K562 (cell line): ENCODE data around the gene BCAS4. TPM values are rescaled to one million over a fixed set of nuclear protein-coding genes. Genes with fewer than 3 reads are reported as not detected.

ENCODE experiments used
- ARID1B ChIP-seq: fragments of 450-650 bp; IDR thresholded peaks from 2 replicates; pipeline ENCODE4 v1.6.1; 2016; ENCODE audit warnings: antibody characterized with exemption, mild to moderate bottlenecking, inconsistent platforms
- C11orf30 ChIP-seq: fragments of 450-650 bp; IDR thresholded peaks from 2 replicates; pipeline ENCODE4 v1.6.1; 2016; ENCODE audit warnings: low read depth, mild to moderate bottlenecking
- CUX1 ChIP-seq: fragments of 200-800 bp; sonication (Bioruptor generic); IDR thresholded peaks from 2 replicates; pipeline ENCODE4 v1.6.1; 2016; ENCODE audit warnings: missing genetic modification characterization, missing compliant biosample characterization
- DPF2 ChIP-seq: fragments of 450-650 bp; IDR thresholded peaks from 2 replicates; pipeline ENCODE4 v1.6.1; 2016
- L3MBTL2 ChIP-seq: fragments of 450-650 bp; IDR thresholded peaks from 2 replicates; pipeline ENCODE4 v1.6.1; 2016; ENCODE audit warnings: mild to moderate bottlenecking, moderate library complexity
- NFE2L1 ChIP-seq: fragments of 450-650 bp; IDR thresholded peaks from 2 replicates; pipeline ENCODE4 v1.6.1; 2016; ENCODE audit warnings: missing genetic modification characterization, low read depth, mild to moderate bottlenecking, missing compliant biosample characterization, moderate library complexity, borderline replicate concordance
- NRF1 ChIP-seq, 2 experiments: fragments of 450-650 bp; IDR thresholded peaks in 1 of 2; conservative IDR thresholded peaks in 1 of 2; 2 replicates each; pipeline ENCODE4 v1.6.1; 2014; ENCODE audit warnings: mild to moderate bottlenecking in 2 of 2
- RCOR1 ChIP-seq, 2 experiments: IDR thresholded peaks; 2 replicates each; pipeline ENCODE4 v1.6.1; 2012; ENCODE audit warnings: low read depth in 2 of 2, low read length in 2 of 2, borderline replicate concordance in 1 of 2, improper control_type of control experiment in 1 of 2
- SMARCA4 ChIP-seq: fragments of 450-650 bp; IDR thresholded peaks from 2 replicates; pipeline ENCODE4 v1.6.1; 2016
- SOX6 ChIP-seq: fragments of 450-650 bp; IDR thresholded peaks from 2 replicates; pipeline ENCODE4 v1.6.1; 2014; ENCODE audit warnings: mild to moderate bottlenecking
- TAL1 ChIP-seq: fragments of 450-650 bp; IDR thresholded peaks from 2 replicates; pipeline ENCODE4 v1.6.1; 2016; ENCODE audit warnings: mild to moderate bottlenecking
- VEZF1 ChIP-seq: fragments of 200-800 bp; sonication (Bioruptor generic); IDR thresholded peaks from 2 replicates; pipeline ENCODE4 v1.6.1; 2017; ENCODE audit warnings: missing genetic modification characterization, missing compliant biosample characterization
- ZNF384 ChIP-seq: IDR thresholded peaks from 2 replicates; pipeline ENCODE4 v1.6.1; 2012; ENCODE audit warnings: low read depth, low read length, improper control_type of control experiment
- polyA plus RNA-seq, 8 experiments: library from polyadenylated mRNA; depleted of rRNA in 4 of 8; stranded (reverse) in 5 of 8; unstranded in 3 of 8; fragments of >200 nt; fragmentation: Nextera tagmentation in 2 of 8; fragmentation: Illumina TruSeq in 1 of 8; extraction: Ambion mirVana in 2 of 8; extraction: Trizol in 1 of 8; gene quantifications; 2 replicates each; pipeline versions ENCODE4 v1.2.1 to v1.2.3, GENCODE V29; 2011 to 2014; ENCODE audit warnings: inconsistent platforms in 1 of 8, missing spikeins in 1 of 8
- total RNA-seq, 7 experiments: library from RNA; depleted of rRNA in 6 of 7; stranded (reverse); fragments of >200 nt in 6 of 7; fragmentation: Illumina TruSeq in 2 of 7; extraction: Trizol in 2 of 7; gene quantifications; 2 replicates each; pipeline versions ENCODE4 v1.2.1 to v1.2.3, GENCODE V29; 2011 to 2021; ENCODE audit warnings: low replicate concordance in 1 of 7
- TF ChIP-seq, protein P1 (sequence below), 2 experiments: fragments of 450-650 bp; conservative IDR thresholded peaks; 2 replicates each; pipeline ENCODE4 v1.6.1; 2017; ENCODE audit warnings: mild to moderate bottlenecking in 2 of 2, moderate library complexity in 2 of 2
- TF ChIP-seq, protein P2 (sequence below): fragments of 450-650 bp; IDR thresholded peaks from 2 replicates; pipeline ENCODE4 v1.6.1; 2017; ENCODE audit warnings: antibody characterized with exemption, mild to moderate bottlenecking

The BCAS4 gene
- total and polyA plus RNA-seq, 9 of the 15 experiments (the other 6 are each of a cell fraction or from before 2014, with no cell fraction given) = 0.15 to 2.3 (median 0.47) TPM

GRCh38 chr20:50881759-50882424, 87.0 kb downstream of the BCAS4 start (continued):
- TF ChIP-seq, protein P1, sequence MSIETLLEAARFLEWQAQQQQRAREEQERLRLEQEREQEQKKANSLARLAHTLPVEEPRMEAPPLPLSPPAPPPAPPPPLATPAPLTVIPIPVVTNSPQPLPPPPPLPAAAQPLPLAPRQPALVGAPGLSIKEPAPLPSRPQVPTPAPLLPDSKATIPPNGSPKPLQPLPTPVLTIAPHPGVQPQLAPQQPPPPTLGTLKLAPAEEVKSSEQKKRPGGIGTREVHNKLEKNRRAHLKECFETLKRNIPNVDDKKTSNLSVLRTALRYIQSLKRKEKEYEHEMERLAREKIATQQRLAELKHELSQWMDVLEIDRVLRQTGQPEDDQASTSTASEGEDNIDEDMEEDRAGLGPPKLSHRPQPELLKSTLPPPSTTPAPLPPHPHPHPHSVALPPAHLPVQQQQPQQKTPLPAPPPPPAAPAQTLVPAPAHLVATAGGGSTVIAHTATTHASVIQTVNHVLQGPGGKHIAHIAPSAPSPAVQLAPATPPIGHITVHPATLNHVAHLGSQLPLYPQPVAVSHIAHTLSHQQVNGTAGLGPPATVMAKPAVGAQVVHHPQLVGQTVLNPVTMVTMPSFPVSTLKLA (conservative IDR thresholded peaks at IDR 0.05) = peak in 1 of 2 experiments; percentile 33; a peak in 1 of 4 replicates
- 0 out of 4 replicates have a peak, but pooled peaks of 1 of the 2 experiments have one; percentile 12 for TF ChIP-seq NRF1 (conservative IDR thresholded peaks at IDR 0.05 in 1 of 2, IDR thresholded peaks at IDR 0.05 in 1 of 2)
- peak; percentile 100 for TF ChIP-seq VEZF1 (CRISPR knock-in tag)
- peak; percentile 61; the same call in 1 of the 2 replicates for TF ChIP-seq ZNF384
- peak in 1 of 2 experiments; percentile 68; a peak in 1 of 4 replicates for TF ChIP-seq RCOR1 (IDR thresholded peaks at IDR 0.05; ENCODE audit: borderline replicate concordance in 1 of 2, low read depth in 2 of 2, low read length in 2 of 2)
- TF ChIP-seq C11orf30 = peak; percentile 90
- TF ChIP-seq CUX1 (CRISPR knock-in tag) = peak; percentile 65; the same call in 1 of the 2 replicates
- TF ChIP-seq TAL1 = peak; percentile 25; the same call in 1 of the 2 replicates
- peak; percentile 60 for TF ChIP-seq NFE2L1 (tag)
- TF ChIP-seq, protein P2, sequence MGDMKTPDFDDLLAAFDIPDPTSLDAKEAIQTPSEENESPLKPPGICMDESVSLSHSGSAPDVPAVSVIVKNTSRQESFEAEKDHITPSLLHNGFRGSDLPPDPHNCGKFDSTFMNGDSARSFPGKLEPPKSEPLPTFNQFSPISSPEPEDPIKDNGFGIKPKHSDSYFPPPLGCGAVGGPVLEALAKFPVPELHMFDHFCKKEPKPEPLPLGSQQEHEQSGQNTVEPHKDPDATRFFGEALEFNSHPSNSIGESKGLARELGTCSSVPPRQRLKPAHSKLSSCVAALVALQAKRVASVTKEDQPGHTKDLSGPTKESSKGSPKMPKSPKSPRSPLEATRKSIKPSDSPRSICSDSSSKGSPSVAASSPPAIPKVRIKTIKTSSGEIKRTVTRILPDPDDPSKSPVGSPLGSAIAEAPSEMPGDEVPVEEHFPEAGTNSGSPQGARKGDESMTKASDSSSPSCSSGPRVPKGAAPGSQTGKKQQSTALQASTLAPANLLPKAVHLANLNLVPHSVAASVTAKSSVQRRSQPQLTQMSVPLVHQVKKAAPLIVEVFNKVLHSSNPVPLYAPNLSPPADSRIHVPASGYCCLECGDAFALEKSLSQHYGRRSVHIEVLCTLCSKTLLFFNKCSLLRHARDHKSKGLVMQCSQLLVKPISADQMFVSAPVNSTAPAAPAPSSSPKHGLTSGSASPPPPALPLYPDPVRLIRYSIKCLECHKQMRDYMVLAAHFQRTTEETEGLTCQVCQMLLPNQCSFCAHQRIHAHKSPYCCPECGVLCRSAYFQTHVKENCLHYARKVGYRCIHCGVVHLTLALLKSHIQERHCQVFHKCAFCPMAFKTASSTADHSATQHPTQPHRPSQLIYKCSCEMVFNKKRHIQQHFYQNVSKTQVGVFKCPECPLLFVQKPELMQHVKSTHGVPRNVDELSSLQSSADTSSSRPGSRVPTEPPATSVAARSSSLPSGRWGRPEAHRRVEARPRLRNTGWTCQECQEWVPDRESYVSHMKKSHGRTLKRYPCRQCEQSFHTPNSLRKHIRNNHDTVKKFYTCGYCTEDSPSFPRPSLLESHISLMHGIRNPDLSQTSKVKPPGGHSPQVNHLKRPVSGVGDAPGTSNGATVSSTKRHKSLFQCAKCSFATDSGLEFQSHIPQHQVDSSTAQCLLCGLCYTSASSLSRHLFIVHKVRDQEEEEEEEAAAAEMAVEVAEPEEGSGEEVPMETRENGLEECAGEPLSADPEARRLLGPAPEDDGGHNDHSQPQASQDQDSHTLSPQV = 0 out of 2 replicates have a peak, but pooled peaks have one; percentile 18
- peak; percentile 89 for TF ChIP-seq SMARCA4
- TF ChIP-seq ARID1B = peak; percentile 80
- TF ChIP-seq SOX6 = peak; percentile 61; the same call in 1 of the 2 replicates
- TF ChIP-seq L3MBTL2 = peak; percentile 69
- peak; percentile 93 for TF ChIP-seq DPF2
